ENCODE measurements around the gene ZXDC. TPM values are rescaled to one million over a fixed set of nuclear protein-coding genes. Genes with fewer than 3 reads are reported as not detected.

ZXDC gene
- polyA plus RNA-seq, 1 donor (not counting 4 experiments of a cell fraction or from before 2014, with no cell fraction given), result 10.7 TPM

GRCh38 chr3:126487151-126487771 is 11.6 kb upstream of the ZXDC start:
- H3K27ac ChIP-seq (ENCODE audit: control insufficient read depth, insufficient read depth, low read length), result no peak overlapping the region
- H3K9ac ChIP-seq (ENCODE audit: control insufficient read depth, extremely low read depth, insufficient read depth, low read length), result no peak overlapping the region
- no peaks in the 10 kb centered on the region for H3K9me3 ChIP-seq (ENCODE audit: control insufficient read depth, low read depth, low read length)
- TF ChIP-seq EZH2 (IDR thresholded peaks at IDR 0.05; ENCODE audit: low read length), result no peak
- TF ChIP-seq CTCF (optimal IDR thresholded peaks at IDR 0.05 in 1 of 3, IDR thresholded peaks at IDR 0.05 in 1 of 3, conservative IDR thresholded peaks at IDR 0.05 in 1 of 3; ENCODE audit: extremely low read depth in 1 of 3, insufficient read depth in 2 of 3, low read length in 3 of 3), result no peak
- peak overlapping the region; percentile 4 for H3K4me2 ChIP-seq (ENCODE audit: control insufficient read depth, extremely low read depth, insufficient read depth, low read depth, low read length)
- peaks cover 6% of the 10 kb centered on the region for H3K27me3 ChIP-seq (ENCODE audit: control insufficient read depth, extremely low read depth, insufficient read depth, low read length)
- no peaks in the 10 kb centered on the region for H4K20me1 ChIP-seq (ENCODE audit: control insufficient read depth, extremely low read depth, insufficient read depth, low read length)
- dilution Hi-C loops (cut with MboI; ENCODE audit: extremely low pct_ligation_motif_present, low sequenced_read_pairs), result no loop called here
- DNase-seq (ENCODE audit: low read depth, low spot score) (no peak), FAIRE-seq (peak; percentile 13)
- H3K79me2 ChIP-seq (ENCODE audit: control insufficient read depth, insufficient read depth, low read length), result no peaks in the 10 kb centered on the region
- H3K36me3 ChIP-seq (ENCODE audit: control insufficient read depth in 2 of 2, extremely low read depth in 1 of 2, insufficient read depth in 2 of 2, low read length in 2 of 2), result no peaks in the 10 kb centered on the region
- peaks cover 14% of the 10 kb centered on the region for H3K4me1 ChIP-seq (ENCODE audit: control insufficient read depth, extremely low read depth, insufficient read depth, low read length)
- H3K4me3 ChIP-seq (ENCODE audit: control insufficient read depth in 2 of 3, extremely low read depth in 1 of 3, insufficient read depth in 2 of 3, low read depth in 1 of 3, low read length in 3 of 3), result no peak overlapping the region
- H3K9me1 ChIP-seq (ENCODE audit: control insufficient read depth, extremely low read depth, insufficient read depth, low read length), result no peaks in the 10 kb centered on the region
- peak overlapping the region; percentile 60 for H2AFZ ChIP-seq (ENCODE audit: control insufficient read depth, low read length)

GRCh38 chr3:126486360-126486847 is 10.7 kb upstream of the ZXDC start:
- DNase-seq (ENCODE audit: low read depth, low spot score), result no peak
- peaks cover 5% of the 10 kb centered on the region for H3K27me3 ChIP-seq (ENCODE audit: control insufficient read depth, extremely low read depth, insufficient read depth, low read length)
- FAIRE-seq, result peak; percentile 73
- H4K20me1 ChIP-seq (ENCODE audit: control insufficient read depth, extremely low read depth, insufficient read depth, low read length), result no peaks in the 10 kb centered on the region
- H3K4me1 ChIP-seq (ENCODE audit: control insufficient read depth, extremely low read depth, insufficient read depth, low read length), result peaks cover 14% of the 10 kb centered on the region
- TF ChIP-seq CTCF (optimal IDR thresholded peaks at IDR 0.05 in 1 of 3, IDR thresholded peaks at IDR 0.05 in 1 of 3, conservative IDR thresholded peaks at IDR 0.05 in 1 of 3; ENCODE audit: extremely low read depth in 1 of 3, insufficient read depth in 2 of 3, low read length in 3 of 3) (no peak), EZH2 (IDR thresholded peaks at IDR 0.05; ENCODE audit: low read length) (no peak)
- dilution Hi-C loops (cut with MboI; ENCODE audit: extremely low pct_ligation_motif_present, low sequenced_read_pairs), result no loop called here
- H3K79me2 ChIP-seq (ENCODE audit: control insufficient read depth, insufficient read depth, low read length), result no peaks in the 10 kb centered on the region
- no peak overlapping the region for H3K27ac ChIP-seq (ENCODE audit: control insufficient read depth, insufficient read depth, low read length)
- no peaks in the 10 kb centered on the region for H3K36me3 ChIP-seq (ENCODE audit: control insufficient read depth in 2 of 2, extremely low read depth in 1 of 2, insufficient read depth in 2 of 2, low read length in 2 of 2)
- H3K9ac ChIP-seq (ENCODE audit: control insufficient read depth, extremely low read depth, insufficient read depth, low read length), result no peak overlapping the region
- H3K9me3 ChIP-seq (ENCODE audit: control insufficient read depth, low read depth, low read length), result no peaks in the 10 kb centered on the region
- no peaks in the 10 kb centered on the region for H3K9me1 ChIP-seq (ENCODE audit: control insufficient read depth, extremely low read depth, insufficient read depth, low read length)
- peak overlapping the region; percentile 4 for H3K4me2 ChIP-seq (ENCODE audit: control insufficient read depth, extremely low read depth, insufficient read depth, low read depth, low read length)
- H2AFZ ChIP-seq (ENCODE audit: control insufficient read depth, low read length), result no peak overlapping the region
- H3K4me3 ChIP-seq (ENCODE audit: control insufficient read depth in 2 of 3, extremely low read depth in 1 of 3, insufficient read depth in 2 of 3, low read depth in 1 of 3, low read length in 3 of 3), result no peak overlapping the region

Data from keratinocyte (primary cell).